HTERT RPE-1 (cell line): ENCODE data around the gene BCL2L14.

ENCODE experiments used
- in situ Hi-C: fragments of 300-500 bp; cut with MboI; formaldehyde crosslinking; loops from 4 replicates; pipeline ENCODE4 v1.14.3; 2020; ENCODE audit warnings: low sequenced_read_pairs

BCL2L14 gene, protein sequence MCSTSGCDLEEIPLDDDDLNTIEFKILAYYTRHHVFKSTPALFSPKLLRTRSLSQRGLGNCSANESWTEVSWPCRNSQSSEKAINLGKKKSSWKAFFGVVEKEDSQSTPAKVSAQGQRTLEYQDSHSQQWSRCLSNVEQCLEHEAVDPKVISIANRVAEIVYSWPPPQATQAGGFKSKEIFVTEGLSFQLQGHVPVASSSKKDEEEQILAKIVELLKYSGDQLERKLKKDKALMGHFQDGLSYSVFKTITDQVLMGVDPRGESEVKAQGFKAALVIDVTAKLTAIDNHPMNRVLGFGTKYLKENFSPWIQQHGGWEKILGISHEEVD

DNA sequence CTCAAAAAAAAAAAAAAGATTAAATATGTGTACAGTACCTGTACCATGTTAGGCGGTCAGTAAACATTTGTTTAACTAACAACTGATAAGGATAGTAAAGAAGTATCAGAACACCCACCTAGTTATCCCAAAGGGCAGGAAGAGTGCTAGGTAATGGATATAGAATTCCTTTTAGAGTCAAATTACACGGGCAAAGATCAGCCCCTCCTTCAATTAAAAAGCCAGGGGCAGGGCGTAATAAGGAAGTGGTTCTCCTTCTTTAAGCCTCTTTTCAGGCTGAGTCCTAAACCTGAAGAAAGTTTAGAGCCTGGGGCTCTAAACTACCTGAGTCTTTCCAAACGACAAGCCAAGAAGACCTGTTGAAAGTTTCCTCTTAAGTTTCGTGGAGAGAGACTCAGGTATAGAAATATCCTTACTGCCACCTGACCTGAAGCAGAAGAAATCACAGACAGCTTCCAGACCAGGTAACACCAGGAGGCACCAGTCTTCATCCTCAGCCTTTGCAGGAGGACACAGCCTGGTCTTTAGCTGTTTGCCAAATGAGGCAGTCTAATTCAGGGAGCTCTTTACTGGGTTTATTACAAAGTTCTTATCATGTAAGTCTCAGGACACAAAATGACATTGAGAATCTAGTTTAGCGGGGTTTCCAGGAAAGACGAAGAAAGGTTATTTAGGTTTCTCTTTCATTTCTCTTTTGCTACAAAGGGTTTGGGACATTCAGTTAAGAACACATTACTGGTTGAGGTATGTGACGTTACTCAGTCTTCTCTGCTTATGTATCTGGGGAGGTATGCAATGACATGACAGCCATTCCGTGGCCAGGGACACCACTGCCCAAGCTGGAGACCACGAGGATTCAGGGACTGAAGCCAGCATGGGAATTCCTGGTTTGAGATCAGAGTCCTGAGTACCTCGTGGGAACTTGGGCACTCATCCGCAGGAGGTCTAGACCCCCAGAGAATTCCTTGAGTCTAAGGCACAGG lies at the start of gene BCL2L14:
Gene BCL2L14, plus strand, starts transcription at position 266 of the 983 bp plus-strand sequence. CDS start 8,367 bp downstream, outside the sequence.
- in situ Hi-C loops, result no loop called here

DNA sequence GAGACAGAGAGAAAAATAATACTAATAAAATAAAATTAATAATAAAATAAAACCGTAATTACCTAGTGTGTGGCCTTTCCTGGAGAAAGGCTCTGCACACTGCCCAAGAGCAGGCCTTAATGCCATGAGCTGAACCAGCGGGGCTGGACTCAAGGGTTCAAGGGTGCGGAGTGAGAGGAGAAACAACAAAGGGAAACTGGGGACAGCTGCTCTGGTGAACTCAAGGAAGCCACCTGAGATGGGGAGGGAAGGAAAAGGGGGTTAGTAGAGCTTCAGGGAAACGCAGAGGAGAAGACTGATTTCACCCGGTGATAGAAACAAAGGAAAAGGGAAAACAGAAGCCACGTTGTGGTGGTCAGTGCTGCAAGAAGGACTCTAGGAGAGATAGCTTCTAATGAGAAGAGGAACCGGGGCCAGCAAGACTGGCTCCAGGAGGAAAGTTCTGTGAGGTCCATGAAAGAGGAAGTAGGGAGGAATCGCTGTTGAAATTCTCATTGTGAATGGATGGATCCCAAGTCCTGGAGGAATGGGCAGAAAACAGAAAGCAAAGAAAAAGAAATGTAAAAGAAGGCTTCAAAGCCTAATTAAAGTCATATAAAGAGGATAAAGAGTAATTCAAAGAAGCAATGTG lies 48.3 kb upstream of the BCL2L14 start:
- in situ Hi-C loops, result no loop called here

DNA sequence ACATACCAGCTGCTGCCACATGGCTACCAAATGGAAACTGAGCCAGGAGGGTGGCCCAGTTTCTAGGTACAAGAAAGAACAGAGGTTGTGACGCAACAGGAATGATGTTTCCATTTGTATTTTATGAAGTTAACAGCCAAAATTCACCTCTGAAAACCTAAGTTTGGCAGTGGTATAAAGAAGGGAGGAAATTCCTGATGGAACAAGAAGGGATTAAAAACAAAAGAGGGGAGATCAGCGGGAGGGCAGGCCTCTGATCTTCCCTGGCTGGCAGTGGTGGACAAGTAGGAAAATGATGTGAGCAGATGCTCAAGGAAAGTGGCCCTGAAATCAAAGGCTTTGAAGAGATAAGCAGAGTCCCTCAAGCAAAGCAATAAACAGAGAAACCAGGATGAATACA lies 47.3 kb upstream of the BCL2L14 start:
- in situ Hi-C loops, result no loop called here

DNA sequence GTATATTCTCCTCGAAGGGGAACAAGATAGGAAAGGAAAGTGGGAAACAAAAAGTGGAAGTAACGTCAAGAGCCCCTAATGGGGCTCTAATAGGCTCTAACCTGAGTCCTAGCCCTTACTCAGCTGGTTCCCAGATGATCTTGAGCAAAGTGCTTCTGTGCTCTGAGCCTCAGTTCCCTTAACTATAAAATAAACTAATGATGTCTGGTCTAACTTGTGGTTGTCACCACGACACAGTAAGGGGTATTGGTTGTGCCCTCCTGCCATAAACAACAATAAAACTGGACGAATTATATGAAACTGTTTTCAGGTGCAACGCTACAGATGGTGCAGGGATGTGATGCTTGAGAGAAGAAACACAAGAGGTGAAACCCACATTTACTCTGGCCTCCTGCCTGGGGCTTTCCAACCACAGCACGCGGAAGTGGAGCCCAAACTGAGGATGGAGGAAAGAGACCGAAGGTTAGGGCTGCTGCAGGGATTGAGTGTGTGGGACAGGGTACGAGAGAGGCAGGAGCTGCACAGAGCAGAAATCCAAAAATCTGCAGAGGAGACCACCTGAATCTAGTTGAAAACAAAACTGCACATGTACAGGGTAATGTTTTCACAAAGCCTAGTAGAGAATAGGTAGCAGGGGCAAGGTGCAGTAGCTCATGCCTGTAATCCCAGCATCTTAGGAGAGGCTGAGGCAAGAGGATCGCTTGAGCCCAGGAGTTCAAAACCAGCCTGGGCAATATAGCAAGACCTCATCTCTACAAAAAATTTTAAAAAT lies 45.6 kb upstream of the BCL2L14 start:
- in situ Hi-C loops, result loop anchor here (25.0 kb wide), 1 partner anchor 463 kb away; no protein-coding TSS in a partner anchor

DNA sequence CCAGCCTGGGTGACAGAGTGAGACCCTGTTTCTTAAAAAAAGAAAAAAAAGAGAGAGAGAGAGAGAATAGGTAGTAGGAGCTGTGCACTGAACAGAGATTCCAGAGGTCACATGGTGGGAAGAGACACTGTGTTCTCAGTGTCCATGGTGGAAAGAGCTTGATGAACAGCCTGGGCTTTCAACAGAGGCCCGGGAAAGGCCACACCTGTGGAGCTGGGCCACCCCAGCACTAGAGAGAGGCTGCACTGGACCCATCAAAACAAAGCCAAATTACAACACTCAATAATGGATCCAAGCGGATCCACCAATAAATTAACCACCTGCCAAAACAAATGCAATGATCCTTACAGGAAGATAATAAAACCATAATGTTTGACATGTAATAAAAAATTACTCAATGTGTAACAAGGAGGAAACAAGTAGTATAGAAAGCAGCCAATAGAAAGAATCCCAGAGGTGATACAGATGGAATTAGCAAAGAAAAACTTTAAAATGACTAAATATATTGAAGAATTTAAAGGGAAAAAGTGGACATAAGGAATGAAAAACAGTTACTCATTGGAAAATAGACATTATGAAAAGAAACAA lies 44.8 kb upstream of the BCL2L14 start:
- in situ Hi-C loops, result loop anchor here (25.0 kb wide), 1 partner anchor 464 kb away; no protein-coding TSS in a partner anchor

DNA sequence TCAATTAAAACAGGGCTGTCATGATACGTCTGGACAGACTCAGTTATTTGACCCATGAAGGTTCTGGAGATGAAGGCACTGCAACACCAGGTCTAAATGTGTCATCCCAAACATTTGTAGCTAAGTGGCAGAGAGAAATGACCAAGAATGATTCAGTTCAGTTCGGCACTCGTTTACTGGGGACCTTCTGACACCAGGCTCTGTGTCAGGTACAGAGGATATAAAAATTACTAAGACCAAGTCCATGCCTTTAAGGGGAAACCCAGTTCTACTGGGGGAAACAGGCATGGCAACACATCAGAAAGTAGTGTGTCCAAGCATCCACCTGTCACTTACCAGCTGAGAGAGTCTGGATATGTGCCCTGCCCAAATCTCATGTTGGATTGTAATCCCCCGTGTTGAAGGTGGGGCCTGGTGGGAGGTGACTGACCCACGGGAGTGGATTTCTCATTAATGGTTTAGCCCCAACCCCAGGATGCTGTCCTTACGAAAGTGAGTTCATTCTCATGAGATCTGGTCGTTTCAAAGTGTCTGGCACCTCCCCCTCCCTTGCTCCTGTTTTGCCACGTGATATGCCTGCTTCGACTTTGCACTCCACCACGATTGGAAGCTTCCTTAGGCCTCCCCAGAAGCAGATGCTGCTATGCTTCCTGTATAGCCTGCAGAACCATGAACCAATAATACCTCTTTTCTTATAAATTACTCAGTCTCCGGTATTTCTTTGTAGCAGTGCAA lies 41.9 kb upstream of the BCL2L14 start:
- in situ Hi-C loops, result loop anchor here (25.0 kb wide), 1 partner anchor 467 kb away; no protein-coding TSS in a partner anchor

DNA sequence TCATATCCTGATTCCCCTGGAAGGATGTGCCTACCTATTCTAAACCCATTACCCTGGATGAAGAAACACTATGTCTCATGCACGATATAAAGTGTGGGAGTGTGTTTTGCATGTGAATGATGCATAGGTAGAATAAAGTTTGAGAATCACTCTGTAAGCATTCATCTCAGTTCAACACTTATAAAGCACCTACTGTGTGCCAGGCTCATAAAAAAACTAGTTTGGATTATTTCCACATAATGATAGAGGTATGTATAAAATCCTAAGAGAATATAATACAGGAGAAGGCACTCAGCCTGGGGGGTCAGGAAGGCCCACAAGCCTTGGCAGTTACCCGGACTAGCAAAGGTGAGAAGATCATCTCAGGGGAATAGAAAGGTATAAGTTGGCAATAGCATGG lies 41.1 kb upstream of the BCL2L14 start:
- in situ Hi-C loops, result loop anchor here (25.0 kb wide), 1 partner anchor 467 kb away; no protein-coding TSS in a partner anchor

DNA sequence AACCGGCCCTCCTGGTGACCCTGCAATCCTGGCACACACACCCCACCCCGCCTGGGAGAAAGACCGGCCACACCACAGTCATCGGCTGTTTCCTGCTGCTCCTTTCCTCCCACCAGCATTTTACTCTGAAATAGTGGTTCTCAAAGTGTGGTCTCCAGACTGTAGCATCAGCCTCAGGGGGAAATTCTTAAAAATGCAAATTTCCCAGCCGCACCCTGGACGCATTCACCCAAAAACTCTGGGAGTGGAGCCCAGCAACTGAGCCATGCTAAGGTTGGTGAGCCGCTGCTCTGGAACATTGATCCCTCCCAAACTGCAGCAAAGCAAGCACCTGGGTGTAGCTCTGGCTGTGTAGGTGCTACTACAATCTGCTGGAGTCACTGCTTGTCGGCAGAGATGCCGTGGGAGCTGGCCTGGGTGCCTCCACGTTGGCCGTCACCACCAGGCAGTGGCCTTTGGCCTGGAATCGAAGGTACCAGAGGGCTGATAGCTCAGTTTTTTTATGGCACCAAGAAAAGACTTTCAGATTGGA lies 38.4 kb upstream of the BCL2L14 start:
- in situ Hi-C loops, result loop anchor here (25.0 kb wide), 1 partner anchor 470 kb away; no protein-coding TSS in a partner anchor

DNA sequence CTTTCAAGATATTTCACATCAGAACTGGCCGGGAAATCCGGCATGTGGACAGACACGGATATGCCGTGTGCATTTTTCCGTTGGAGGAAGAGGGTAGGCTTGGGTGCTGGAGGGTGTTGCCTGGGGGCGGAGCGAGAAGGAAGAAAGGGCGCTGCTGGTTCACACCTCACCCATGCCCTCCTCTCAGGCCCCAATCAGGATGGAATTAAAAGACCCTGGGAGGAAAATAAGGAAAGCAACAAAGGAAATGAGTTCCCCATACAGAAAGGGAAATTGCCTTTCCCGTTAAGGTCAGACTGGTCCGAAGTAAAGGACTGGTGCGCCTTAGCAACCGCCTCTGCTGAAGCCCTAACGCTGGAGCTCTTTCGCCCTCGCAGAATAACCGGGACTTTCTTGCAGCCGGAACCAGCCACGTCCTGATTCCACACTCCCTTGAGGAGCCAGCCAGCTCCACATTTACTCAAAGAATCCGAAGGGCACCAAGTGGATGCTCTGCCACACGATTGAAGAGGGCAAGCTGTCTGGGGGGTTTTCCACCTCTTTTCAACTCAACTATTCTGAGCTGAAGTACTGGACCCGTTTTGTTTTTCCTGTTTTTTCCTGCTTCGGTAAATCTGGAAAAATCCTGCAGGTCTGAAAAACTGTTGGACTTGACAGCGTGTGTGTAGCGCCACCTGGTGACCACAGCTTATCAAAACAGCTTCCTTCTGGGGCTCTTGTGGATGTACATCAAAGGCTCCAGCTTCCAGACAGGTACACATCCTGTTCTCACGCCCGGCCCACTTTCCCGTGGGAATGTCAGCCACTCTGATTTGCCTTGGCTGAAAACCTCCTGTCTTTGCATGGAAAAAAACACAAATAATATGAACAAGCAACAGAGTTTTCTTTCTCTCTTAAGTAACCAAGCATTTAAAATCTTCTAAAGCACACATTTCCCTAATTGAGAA lies 37.6 kb upstream of the BCL2L14 start:
- in situ Hi-C loops, result loop anchor here (25.0 kb wide), 1 partner anchor 471 kb away; no protein-coding TSS in a partner anchor

DNA sequence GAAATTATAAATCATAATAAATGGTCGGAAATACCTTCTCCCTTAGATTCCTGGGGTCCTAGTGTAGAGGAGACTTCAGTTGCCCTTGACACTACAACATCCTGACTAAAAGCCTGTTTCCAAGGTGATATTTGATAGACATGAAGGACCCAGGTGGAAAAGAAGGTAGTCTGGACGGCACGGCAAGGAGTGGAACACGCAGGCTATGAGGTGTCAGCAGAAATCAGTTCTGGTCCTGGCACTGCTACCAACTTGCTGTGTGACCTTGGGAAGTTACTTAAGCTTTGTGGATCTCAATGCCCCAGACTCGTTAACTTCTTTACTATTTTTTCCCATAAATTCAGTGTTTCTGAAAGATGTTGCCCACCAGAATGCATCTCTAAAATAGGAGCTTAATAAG lies 36.9 kb upstream of the BCL2L14 start:
- in situ Hi-C loops, result loop anchor here (25.0 kb wide), 1 partner anchor 472 kb away; no protein-coding TSS in a partner anchor

DNA sequence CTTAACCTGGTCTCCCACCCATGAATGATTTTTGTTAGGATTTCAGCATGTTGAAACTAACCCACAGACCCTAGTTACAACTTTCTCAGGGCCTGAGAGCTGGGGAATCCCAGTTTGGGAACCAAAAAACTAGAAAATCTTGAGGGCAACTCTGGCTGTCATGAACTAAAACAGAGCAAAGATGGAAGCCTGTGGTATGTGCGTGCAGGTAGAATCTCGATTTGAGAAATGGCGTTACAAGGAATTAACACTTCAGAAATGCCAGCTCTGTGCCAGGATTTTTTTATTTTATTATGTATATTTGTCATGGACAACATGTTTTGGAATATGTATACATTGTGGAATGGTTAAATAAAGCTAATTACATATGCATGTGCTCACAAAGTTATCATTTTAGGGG lies 36.4 kb upstream of the BCL2L14 start:
- in situ Hi-C loops, result loop anchor here (25.0 kb wide), 1 partner anchor 472 kb away; no protein-coding TSS in a partner anchor

DNA sequence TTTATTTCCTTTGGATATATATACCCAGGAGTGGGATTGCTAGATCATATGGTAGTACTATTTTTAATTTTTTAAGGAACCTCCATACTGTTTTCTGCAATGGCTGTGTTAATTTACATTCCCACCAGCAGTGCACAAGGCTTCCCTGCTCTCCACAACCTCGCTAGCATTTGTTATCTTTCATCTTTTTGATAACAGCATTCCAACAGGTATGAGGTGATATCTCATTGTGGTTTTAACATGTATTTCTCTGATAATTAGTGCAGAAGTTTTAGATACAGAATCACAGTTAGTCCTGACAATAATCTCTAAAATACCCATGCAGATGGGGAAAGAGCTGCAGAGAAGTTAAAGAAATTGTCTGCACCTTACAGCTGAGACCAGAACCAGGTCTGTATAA lies 35.5 kb upstream of the BCL2L14 start:
- in situ Hi-C loops, result loop anchor here (25.0 kb wide), 1 partner anchor 473 kb away; no protein-coding TSS in a partner anchor

DNA sequence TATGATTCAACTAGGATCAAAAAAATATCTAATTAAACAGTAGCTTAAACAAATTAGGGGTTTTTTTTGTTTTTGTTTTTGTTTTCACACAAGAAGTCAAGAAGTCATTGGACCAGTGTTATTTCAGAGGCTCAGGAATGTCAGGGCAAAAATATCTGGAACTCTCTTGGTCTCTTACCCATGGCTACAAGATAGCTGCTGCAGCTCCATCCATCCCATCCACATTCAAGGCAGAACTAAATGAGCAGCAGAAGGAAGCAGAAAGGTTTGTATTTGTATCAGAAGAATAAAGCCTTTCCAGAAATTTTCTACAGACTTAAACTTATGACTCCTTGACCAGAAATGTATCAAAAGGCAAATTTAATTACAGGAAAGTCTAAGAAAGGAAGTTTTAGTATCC lies 33.8 kb upstream of the BCL2L14 start:
- in situ Hi-C loops, result loop anchor here (25.0 kb wide), 1 partner anchor 475 kb away; no protein-coding TSS in a partner anchor

DNA sequence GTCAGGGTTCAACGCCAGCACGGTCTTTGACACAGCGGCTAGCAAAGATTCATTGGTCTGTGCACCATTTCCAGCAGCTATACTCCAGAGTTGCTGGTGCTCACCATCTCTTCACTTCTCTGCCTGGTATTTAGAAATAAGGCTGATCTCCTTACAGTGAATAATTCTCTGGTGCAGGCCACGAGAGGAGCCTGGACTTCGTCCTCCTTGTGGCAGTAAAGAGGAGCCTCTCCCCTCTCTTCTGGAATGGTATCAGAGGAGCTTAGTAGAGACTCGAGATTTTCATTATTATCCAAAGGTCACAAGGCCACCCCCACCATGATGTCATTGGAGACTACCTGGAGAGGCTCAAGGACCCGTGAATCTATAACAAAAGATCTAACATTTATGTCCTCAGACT lies 30.8 kb upstream of the BCL2L14 start:
- in situ Hi-C loops, result loop anchor here (25.0 kb wide), 1 partner anchor 478 kb away; no protein-coding TSS in a partner anchor

DNA sequence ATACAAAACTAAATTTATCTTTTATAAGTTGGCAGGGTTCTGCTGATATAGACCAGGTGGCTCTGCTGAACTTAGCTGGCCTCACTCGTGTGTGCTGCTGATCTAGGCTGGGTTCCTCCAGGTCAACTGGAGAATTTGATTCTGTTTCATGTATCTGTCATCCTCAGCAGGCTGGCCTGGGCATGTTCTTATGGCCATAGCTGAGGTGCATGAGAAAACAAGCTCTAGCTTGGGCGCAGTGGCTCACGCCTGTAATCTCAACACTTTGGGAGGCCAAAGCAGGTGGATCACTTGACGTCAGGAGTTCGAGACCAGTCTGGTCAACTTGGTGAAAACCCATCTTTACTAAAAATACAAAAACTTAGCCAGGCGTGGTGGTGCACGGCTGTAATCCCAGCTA lies 24.3 kb upstream of the BCL2L14 start:
- in situ Hi-C loops, result loop anchor here (25.0 kb wide), 1 partner anchor 484 kb away; no protein-coding TSS in a partner anchor

DNA sequence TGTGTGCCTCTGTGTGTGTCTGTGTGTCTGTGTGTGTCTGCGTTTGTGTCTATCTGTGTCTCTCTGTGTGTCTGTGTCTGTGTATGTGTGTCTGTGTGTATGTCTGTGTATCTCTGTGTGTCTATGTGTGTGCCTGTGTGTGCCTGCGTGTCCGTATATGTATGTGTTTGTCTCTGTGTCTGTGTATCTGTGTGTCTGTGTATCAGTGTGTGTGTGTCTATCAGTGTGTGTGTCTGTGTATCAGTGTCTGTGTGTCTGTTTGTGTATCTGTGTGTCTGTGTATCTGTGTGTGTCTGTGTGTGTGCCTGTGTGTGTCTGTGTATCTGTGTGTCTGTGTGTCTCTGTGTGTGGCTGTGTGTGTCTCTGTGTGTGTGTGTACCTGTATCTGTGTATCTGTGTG lies 23.1 kb upstream of the BCL2L14 start:
- in situ Hi-C loops, result loop anchor here (25.0 kb wide), 1 partner anchor 485 kb away; no protein-coding TSS in a partner anchor

DNA sequence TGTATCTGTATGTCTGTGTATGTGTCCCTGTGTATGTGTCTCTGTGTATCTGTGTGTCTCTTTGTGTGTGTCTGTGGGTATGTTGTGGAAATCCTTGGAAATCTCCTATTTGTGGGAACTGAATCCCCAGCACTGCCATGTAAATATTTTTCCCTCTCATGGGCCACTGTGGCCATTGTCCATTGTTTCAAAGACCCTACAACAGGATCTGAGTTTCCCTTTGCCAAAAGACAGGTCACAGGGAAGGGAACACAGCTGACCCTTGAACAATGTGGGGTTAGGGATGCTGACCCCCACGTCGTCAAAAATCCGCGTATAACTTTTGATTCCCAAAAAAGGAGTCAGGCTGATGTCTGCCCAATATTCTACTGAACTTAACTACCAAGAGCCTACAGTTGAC lies 22.5 kb upstream of the BCL2L14 start:
- in situ Hi-C loops, result loop anchor here (25.0 kb wide), 1 partner anchor 486 kb away; no protein-coding TSS in a partner anchor
